ENCODE results near the gene ENOX1.

DNA sequence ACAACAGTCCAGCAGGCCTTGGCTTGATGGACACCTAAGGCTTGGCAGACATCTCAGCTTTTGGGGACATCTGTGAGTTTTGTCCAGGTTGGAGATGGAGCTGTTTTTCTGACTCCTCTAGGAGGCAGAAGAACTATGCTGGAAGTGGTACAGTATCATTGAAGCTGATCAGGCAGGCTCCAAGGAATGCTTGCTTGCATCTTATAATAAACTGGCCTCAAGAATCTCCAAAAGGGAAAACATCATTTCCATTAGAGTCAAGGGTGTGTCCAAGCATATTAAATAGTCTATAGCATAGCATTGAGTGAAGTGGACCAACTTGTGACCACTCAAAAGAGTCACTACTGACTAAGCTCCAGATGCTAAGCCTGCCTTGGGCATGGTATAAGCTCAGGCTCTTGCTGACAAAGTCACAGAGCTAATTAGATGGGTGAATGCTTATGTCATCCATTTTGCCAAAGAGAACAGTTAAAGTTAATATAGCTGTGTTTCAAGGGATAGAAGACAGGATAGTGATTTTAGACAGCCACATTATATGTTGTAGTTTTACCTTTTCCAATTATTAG is 547.4 kb downstream of the ENOX1 start:
- TF ChIP-seq, protein P1, sequence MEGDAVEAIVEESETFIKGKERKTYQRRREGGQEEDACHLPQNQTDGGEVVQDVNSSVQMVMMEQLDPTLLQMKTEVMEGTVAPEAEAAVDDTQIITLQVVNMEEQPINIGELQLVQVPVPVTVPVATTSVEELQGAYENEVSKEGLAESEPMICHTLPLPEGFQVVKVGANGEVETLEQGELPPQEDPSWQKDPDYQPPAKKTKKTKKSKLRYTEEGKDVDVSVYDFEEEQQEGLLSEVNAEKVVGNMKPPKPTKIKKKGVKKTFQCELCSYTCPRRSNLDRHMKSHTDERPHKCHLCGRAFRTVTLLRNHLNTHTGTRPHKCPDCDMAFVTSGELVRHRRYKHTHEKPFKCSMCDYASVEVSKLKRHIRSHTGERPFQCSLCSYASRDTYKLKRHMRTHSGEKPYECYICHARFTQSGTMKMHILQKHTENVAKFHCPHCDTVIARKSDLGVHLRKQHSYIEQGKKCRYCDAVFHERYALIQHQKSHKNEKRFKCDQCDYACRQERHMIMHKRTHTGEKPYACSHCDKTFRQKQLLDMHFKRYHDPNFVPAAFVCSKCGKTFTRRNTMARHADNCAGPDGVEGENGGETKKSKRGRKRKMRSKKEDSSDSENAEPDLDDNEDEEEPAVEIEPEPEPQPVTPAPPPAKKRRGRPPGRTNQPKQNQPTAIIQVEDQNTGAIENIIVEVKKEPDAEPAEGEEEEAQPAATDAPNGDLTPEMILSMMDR (conservative IDR thresholded peaks at IDR 0.05) = no peak
- TF ChIP-seq EZH2 (IDR thresholded peaks at IDR 0.05; ENCODE audit: low read depth) = no peak
